Omental fat pad (tissue), 4 donors: ENCODE data around the gene EPC2. TPM values are rescaled to one million over a fixed set of nuclear protein-coding genes. Genes with fewer than 3 reads are reported as not detected.

Experiments
- ATAC-seq: fragments of 150-250 bp; one replicate; pipeline ENCODE4 v1.9.1; 2016; ENCODE audit warnings: mild to moderate bottlenecking, moderate library complexity; ENCODE audit not compliant: low FRiP score
- DNase-seq: peaks from one replicate; pipeline ENCODE4 v3.0.0-alpha.2; 2019; ENCODE audit warnings: low spot score
- total RNA-seq, 4 donors: library from RNA; depleted of rRNA; stranded (reverse); fragments of >200 nt; gene quantifications; one replicate each; pipeline ENCODE4 v1.1.0, GENCODE V29; 2016
- TF ChIP-seq, protein P1 (sequence below), 3 donors: fragments of 450-650 bp; IDR thresholded peaks; one replicate each; pipeline ENCODE4 v1.5.1; 2016 to 2017; ENCODE audit warnings: antibody characterized with exemption in 3 of 3, mild to moderate bottlenecking in 3 of 3, moderate library complexity in 2 of 3

EPC2 gene
- total RNA-seq, 4 donors from 2014 or later: 23.2 to 36.9 (median 28.7) TPM

DNA sequence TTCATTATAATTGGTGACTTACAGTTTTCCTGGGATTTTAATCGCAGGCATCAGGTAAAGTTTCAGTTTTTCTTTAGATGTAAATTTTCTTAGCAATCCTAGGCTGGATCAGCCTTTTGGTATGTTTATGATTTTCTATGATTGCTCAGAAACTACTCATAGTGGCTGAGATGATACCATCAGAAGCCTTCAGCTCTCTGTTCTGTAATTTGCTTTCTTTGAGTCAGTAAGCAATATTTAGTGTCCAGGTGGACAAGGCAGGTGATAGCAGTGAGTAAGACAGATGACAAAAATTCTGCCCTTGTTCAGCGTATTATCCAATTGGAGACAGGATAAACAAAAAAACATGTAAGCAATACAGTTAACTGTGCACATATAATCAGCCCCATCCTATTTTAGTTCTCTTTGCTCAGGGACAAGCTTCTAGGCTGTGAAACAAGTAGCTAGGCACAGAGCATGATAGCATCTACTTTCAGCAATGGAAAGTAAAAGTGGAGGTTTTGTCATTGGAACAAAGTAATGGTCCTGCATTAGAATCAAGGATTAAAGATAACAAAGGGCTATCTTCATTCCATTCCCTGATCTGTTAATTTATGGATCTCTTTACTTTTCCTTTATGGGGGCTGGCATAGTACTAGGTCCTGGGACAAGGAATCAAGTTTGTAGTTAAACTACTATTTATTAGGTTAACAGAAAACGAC lies 100.8 kb downstream of the EPC2 start:
- TF ChIP-seq, protein P1, sequence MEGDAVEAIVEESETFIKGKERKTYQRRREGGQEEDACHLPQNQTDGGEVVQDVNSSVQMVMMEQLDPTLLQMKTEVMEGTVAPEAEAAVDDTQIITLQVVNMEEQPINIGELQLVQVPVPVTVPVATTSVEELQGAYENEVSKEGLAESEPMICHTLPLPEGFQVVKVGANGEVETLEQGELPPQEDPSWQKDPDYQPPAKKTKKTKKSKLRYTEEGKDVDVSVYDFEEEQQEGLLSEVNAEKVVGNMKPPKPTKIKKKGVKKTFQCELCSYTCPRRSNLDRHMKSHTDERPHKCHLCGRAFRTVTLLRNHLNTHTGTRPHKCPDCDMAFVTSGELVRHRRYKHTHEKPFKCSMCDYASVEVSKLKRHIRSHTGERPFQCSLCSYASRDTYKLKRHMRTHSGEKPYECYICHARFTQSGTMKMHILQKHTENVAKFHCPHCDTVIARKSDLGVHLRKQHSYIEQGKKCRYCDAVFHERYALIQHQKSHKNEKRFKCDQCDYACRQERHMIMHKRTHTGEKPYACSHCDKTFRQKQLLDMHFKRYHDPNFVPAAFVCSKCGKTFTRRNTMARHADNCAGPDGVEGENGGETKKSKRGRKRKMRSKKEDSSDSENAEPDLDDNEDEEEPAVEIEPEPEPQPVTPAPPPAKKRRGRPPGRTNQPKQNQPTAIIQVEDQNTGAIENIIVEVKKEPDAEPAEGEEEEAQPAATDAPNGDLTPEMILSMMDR (IDR thresholded peaks at IDR 0.05): no peak
- no peak for DNase-seq
- ATAC-seq: no peak

DNA sequence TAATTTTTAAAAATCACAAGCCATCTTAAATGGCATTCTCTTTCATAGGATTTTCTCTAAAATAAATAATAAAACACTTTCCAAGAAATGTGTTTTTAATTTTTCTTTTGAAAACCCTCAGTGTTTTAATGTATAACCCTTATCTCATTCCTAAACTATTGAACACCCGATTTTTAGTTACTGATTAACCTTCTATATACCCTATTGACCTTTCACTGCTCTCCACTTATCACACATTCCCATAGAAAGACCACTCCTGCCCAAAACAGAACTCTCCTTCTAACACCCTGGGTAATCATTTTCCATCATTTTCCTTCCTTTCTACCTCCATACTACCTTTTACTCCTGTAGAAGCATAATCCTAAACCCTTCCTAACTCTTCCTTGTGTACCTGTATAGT lies 102.4 kb downstream of the EPC2 start:
- TF ChIP-seq, protein P1 (IDR thresholded peaks at IDR 0.05): no peak
- no peak for ATAC-seq
- DNase-seq: no peak

DNA sequence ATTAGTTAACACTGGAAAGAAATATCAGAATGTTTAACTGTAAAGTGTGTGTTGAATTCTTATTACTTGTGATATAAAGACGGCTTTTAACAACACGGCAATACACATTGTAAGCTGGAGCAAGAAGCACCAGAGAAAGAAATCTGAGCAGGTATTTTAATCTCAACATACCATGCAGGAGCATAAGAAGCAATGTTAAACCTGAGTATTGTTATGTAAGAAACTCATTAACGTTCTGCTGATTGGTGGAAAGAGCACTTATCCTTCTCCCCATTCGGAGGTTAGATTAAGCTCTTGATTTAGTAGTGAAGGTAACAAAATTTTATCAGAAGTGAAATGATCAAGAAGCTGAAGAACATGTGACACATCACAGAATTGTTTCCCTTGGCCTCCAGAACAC lies 107.4 kb downstream of the EPC2 start:
- TF ChIP-seq, protein P1 (IDR thresholded peaks at IDR 0.05): no peak
- ATAC-seq: no peak
- DNase-seq: no peak

DNA sequence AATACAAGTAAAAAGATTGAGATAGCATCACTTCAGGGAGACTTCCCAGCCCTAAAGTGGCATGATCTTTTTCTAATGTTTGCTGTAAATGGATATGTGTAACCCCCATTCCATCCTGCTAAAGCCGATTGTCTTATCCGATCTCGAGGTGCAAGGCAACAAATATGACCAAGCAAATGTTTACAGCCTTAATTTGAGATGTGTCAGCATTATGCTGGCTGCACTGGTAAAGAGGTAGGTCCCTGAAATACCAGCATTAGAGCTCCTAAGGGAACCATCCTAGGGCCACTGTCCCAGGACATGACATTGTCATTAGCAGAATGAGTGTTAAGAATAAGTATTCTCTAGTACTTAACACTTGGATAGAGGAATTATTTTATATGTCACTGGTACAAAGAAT lies 108.4 kb downstream of the EPC2 start:
- TF ChIP-seq, protein P1 (IDR thresholded peaks at IDR 0.05): no peak
- DNase-seq (no peak), ATAC-seq (no peak)

DNA sequence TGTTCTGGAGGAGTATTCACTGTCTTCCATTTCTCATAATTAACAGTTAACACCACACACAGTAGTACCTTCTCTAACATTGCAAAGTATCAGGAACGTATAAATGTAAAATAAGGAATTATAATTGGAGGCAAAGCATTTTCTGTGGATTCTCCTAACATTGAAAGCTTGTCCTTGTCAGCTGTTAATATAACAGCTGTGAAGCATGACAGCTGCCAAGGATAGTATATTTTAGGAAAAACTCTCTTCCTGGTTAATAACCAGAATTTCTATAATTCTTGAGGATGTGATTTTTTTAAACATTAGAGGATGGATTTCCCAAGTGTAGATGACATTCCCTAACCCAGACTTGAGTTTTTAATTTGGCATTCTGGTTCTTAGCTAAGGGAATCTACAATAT lies 110.3 kb downstream of the EPC2 start:
- TF ChIP-seq, protein P1 (IDR thresholded peaks at IDR 0.05): no peak
- ATAC-seq: no peak
- DNase-seq: no peak

DNA sequence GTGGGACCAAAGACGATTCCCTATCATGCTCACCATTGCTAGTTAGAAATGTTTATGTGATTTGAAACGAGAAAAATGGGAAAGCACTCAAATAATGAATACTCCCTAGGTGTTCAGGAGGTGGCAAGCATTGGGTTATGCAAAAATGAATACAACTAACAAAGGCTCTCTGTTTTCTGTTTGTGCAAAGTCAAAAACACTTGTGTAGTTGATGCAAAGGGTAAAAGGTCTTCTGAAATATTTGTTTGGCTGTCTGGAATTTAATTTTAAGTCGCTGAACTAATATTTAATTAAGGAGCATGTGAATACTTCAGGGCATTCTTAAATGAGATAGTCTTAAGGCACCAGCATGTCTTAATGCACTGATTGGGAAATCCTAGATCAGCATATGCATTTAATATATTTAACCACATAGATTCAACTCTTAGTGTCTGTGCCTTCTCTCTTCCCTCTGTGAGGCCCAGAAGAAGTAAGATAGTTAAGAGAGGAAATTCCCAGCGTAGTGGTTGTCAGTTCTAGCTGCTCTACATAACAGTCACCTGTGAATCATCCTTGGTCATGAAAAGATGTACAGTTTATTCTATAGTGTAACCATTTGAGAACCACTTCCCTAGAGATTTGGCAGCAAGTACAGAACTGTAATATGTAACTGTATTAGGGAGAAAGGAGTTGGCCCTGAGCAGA lies 111.9 kb downstream of the EPC2 start:
- TF ChIP-seq, protein P1 (IDR thresholded peaks at IDR 0.05): no peak
- ATAC-seq (no peak), DNase-seq (no peak)

DNA sequence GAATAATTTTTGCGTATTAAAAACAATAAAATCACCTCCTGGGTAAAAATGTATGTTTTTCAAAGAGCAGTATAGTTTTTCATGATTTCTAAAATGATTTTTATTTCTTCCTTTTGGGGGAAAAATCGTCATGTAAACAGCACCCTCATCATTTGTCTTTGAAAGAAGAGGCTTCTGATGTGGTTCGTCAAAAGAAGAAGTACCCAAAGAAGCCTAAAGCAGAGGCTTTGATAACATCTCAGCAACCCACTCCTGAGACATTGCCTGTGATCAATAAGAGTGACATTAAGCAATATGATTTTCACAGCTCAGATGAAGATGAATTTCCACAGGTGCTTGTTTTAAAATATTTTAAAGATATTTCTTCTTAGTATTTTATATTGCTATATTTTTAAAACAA lies 120.3 kb downstream of the EPC2 start:
- DNase-seq (no peak), ATAC-seq (no peak)
- TF ChIP-seq, protein P1 (IDR thresholded peaks at IDR 0.05): no peak
